Adrenal gland (tissue), 5 donors: ENCODE results near the gene GRID1.

Experiments used
- POLR2A ChIP-seq, 2 donors: fragments of 450-650 bp; IDR thresholded peaks; one replicate each; pipeline ENCODE4 v1.6.1; 2017; ENCODE audit warnings: antibody characterized with exemption in 2 of 2, mild to moderate bottlenecking in 2 of 2, moderate library complexity in 1 of 2
- TF ChIP-seq, protein P1 (sequence below), 6 experiments: fragments of 450-650 bp in 4 of 6; fragments of 200-600 bp in 2 of 6; sonication (generic) in 1 of 6; IDR thresholded peaks; 1 replicate in 5 of 6; 2 replicates in 1 of 6; pipeline versions ENCODE4 v1.5.1 to v1.8.0; 2016 to 2021; ENCODE audit warnings: antibody characterized with exemption in 6 of 6, mild to moderate bottlenecking in 2 of 6, moderate library complexity in 1 of 6
- donor health status: DM: no; HTN: no; CAD: no.

- TF ChIP-seq, protein P1, sequence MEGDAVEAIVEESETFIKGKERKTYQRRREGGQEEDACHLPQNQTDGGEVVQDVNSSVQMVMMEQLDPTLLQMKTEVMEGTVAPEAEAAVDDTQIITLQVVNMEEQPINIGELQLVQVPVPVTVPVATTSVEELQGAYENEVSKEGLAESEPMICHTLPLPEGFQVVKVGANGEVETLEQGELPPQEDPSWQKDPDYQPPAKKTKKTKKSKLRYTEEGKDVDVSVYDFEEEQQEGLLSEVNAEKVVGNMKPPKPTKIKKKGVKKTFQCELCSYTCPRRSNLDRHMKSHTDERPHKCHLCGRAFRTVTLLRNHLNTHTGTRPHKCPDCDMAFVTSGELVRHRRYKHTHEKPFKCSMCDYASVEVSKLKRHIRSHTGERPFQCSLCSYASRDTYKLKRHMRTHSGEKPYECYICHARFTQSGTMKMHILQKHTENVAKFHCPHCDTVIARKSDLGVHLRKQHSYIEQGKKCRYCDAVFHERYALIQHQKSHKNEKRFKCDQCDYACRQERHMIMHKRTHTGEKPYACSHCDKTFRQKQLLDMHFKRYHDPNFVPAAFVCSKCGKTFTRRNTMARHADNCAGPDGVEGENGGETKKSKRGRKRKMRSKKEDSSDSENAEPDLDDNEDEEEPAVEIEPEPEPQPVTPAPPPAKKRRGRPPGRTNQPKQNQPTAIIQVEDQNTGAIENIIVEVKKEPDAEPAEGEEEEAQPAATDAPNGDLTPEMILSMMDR (IDR thresholded peaks at IDR 0.05) = peak in 2 of 6 experiments; percentile 3 to 11
- TF ChIP-seq POLR2A (IDR thresholded peaks at IDR 0.05) = no peak
Observed at GRCh38 chr10:85791818-85792532, 574.6 kb downstream of the GRID1 start.
